GM23338 (cell line): ENCODE results near the gene CEBPZOS. TPM values are rescaled to one million over a fixed set of nuclear protein-coding genes. Genes with fewer than 3 reads are reported as not detected.

Source experiments
- ATAC-seq: fragments of 200-7000 bp; cut with Tn5 transposase; 3 replicates; pipeline ENCODE4 v1.9.1; 2020
- DNase-seq: peaks from one replicate; pipeline ENCODE4 v3.0.0-alpha.2; 2015; ENCODE audit warnings: low spot score
- H2AFZ ChIP-seq: fragments of 200-600 bp; sonication (generic); 2 replicates; pipeline ENCODE4 v1.8.0; 2016; ENCODE audit warnings: antibody characterized with exemption, mild to moderate bottlenecking, moderate library complexity
- H3F3A ChIP-seq: fragments of 200-600 bp; sonication (generic); replicated peaks from 2 replicates; pipeline ENCODE4 v1.8.0; 2017; ENCODE audit warnings: antibody characterized with exemption, mixed run types, low read depth
- H3K27ac ChIP-seq: fragments of 200-600 bp; sonication (generic); 2 replicates; pipeline ENCODE4 v1.6.1; 2016; ENCODE audit warnings: low read depth
- H3K27me3 ChIP-seq: fragments of 200-600 bp; sonication (generic); 2 replicates; pipeline ENCODE4 v1.8.0; 2016; ENCODE audit warnings: mild to moderate bottlenecking, mixed run types, moderate library complexity; ENCODE audit not compliant: insufficient read depth
- H3K36me3 ChIP-seq: fragments of 200-600 bp; sonication (generic); 2 replicates; pipeline ENCODE4 v1.8.0; 2016; ENCODE audit warnings: mild to moderate bottlenecking; ENCODE audit not compliant: insufficient read depth
- H3K4me1 ChIP-seq: fragments of 200-600 bp; sonication (generic); 2 replicates; pipeline ENCODE4 v1.8.0; 2016; ENCODE audit warnings: mild to moderate bottlenecking, moderate library complexity; ENCODE audit not compliant: insufficient read depth
- H3K4me2 ChIP-seq: fragments of 200-600 bp; sonication (generic); 2 replicates; pipeline ENCODE4 v1.7.1; 2017; ENCODE audit warnings: mixed run types
- H3K4me3 ChIP-seq: fragments of 200-600 bp; sonication (generic); 2 replicates; pipeline ENCODE4 v1.6.1; 2016; ENCODE audit warnings: mixed run types
- H3K79me2 ChIP-seq: fragments of 200-600 bp; sonication (generic); replicated peaks from 2 replicates; pipeline ENCODE4 v1.8.0; 2017; ENCODE audit warnings: mild to moderate bottlenecking; ENCODE audit not compliant: insufficient read depth
- H3K9me2 ChIP-seq: fragments of 200-600 bp; sonication (generic); 2 replicates; pipeline ENCODE4 v1.8.0; 2017; ENCODE audit not compliant: insufficient read depth
- H4K20me1 ChIP-seq: fragments of 200-600 bp; sonication (generic); replicated peaks from 2 replicates; pipeline ENCODE4 v1.8.0; 2017; ENCODE audit warnings: mild to moderate bottlenecking; ENCODE audit not compliant: insufficient read depth
- H3K27ac Mint-ChIP-seq: 2 replicates; pipeline ENCODE4 v1.8.0; 2020; ENCODE audit warnings: inconsistent platforms, mild to moderate bottlenecking, moderate library complexity, mixed read lengths
- H3K27me3 Mint-ChIP-seq: 3 replicates; pipeline ENCODE4 v1.8.0; 2022; ENCODE audit warnings: low read depth, mild to moderate bottlenecking, moderate library complexity, mixed read lengths, inconsistent platforms; ENCODE audit not compliant: insufficient read depth, poor library complexity
- H3K36me3 Mint-ChIP-seq: 3 replicates; pipeline ENCODE4 v1.8.0; 2021; ENCODE audit warnings: low read depth, mild to moderate bottlenecking, inconsistent platforms, moderate library complexity, mixed read lengths
- H3K4me1 Mint-ChIP-seq: 3 replicates; pipeline ENCODE4 v1.8.0; 2020; ENCODE audit warnings: mild to moderate bottlenecking, inconsistent platforms, mixed read lengths
- H3K4me3 Mint-ChIP-seq: 3 replicates; pipeline ENCODE4 v1.8.0; 2021; ENCODE audit warnings: moderate library complexity, mild to moderate bottlenecking, inconsistent platforms, mixed read lengths
- H3K9me3 Mint-ChIP-seq: 3 replicates; pipeline ENCODE4 v1.8.0; 2020; ENCODE audit warnings: moderate library complexity, mild to moderate bottlenecking, inconsistent platforms, mixed read lengths
- CREB1 ChIP-seq: fragments of 250-450 bp; sonication (Bioruptor Pico); IDR thresholded peaks from 2 replicates; pipeline ENCODE4 v1.5.0; 2020; ENCODE audit warnings: low read depth, mild to moderate bottlenecking, moderate library complexity
- EZH2 ChIP-seq: fragments of 200-600 bp; sonication (generic); IDR thresholded peaks from one replicate; pipeline ENCODE4 v1.8.0; 2017; ENCODE audit warnings: antibody characterized with exemption, mild to moderate bottlenecking, low read depth; ENCODE audit not compliant: unreplicated experiment
- EZH2phosphoT487 ChIP-seq: fragments of 200-600 bp; sonication (generic); IDR thresholded peaks from one replicate; pipeline ENCODE4 v1.8.1; 2018; ENCODE audit warnings: antibody characterized with exemption; ENCODE audit not compliant: unreplicated experiment
- JUNB ChIP-seq: IDR thresholded peaks from one replicate; pipeline ENCODE4 v1.6.1; 2016; ENCODE audit warnings: antibody characterized with exemption; ENCODE audit not compliant: unreplicated experiment
- NANOG ChIP-seq: IDR thresholded peaks from 2 replicates; pipeline ENCODE4 v1.6.1; 2016; ENCODE audit warnings: antibody characterized with exemption, borderline replicate concordance
- POLR2AphosphoS5 ChIP-seq: IDR thresholded peaks from 2 replicates; pipeline ENCODE4 v1.6.1; 2016; ENCODE audit warnings: antibody characterized with exemption, low read depth
- STAT1 ChIP-seq: IDR thresholded peaks from one replicate; pipeline ENCODE4 v1.6.1; 2016; ENCODE audit warnings: antibody characterized with exemption; ENCODE audit not compliant: unreplicated experiment
- ZNF114 ChIP-seq: fragments of 250-450 bp; sonication (Bioruptor Pico); IDR thresholded peaks from 2 replicates; pipeline ENCODE4 v1.5.0; 2020; ENCODE audit warnings: mild to moderate bottlenecking, moderate library complexity
- ZNF331 ChIP-seq: fragments of 250-450 bp; sonication (Bioruptor Pico); IDR thresholded peaks from 2 replicates; pipeline ENCODE4 v1.5.0; 2020; ENCODE audit warnings: low read depth, mild to moderate bottlenecking, moderate library complexity
- polyA plus RNA-seq: library from polyadenylated mRNA; unstranded; fragments of >200 nt; fragmentation: Nextera tagmentation; extraction: Ambion mirVana; gene quantifications from 2 replicates; pipeline ENCODE4 v1.2.1, GENCODE V29; 2016
- total RNA-seq: library from RNA; depleted of rRNA; stranded (reverse); fragments of >200 nt; shearing (Covaris generic); gene quantifications from 2 replicates; pipeline ENCODE4 v1.2.3, GENCODE V29; 2014
- TF ChIP-seq, protein P1 (sequence below): fragments of 250-450 bp; sonication (Bioruptor Pico); IDR thresholded peaks from 2 replicates; pipeline ENCODE4 v1.5.0; 2020; ENCODE audit warnings: mild to moderate bottlenecking, moderate library complexity
- TF ChIP-seq, protein P2 (sequence below), 2 experiments: fragments of 200-600 bp in 1 of 2; sonication (generic) in 1 of 2; conservative IDR thresholded peaks; 2 replicates each; pipeline versions ENCODE4 v1.5.1 to v1.6.1; 2016 to 2017; ENCODE audit warnings: antibody characterized with exemption in 2 of 2, low read depth in 2 of 2, mild to moderate bottlenecking in 2 of 2, moderate library complexity in 1 of 2
- TF ChIP-seq, protein P3 (sequence below): IDR thresholded peaks from 2 replicates; pipeline ENCODE4 v1.6.1; 2016; ENCODE audit warnings: antibody characterized with exemption
- TF ChIP-seq, protein P4 (sequence below): IDR thresholded peaks from one replicate; pipeline ENCODE4 v1.6.1; 2018; ENCODE audit warnings: antibody characterized with exemption; ENCODE audit not compliant: unreplicated experiment

CEBPZOS gene
- total and polyA plus RNA-seq, 2 experiments from 2014 or later, result 83.6 to 191 TPM

DNA sequence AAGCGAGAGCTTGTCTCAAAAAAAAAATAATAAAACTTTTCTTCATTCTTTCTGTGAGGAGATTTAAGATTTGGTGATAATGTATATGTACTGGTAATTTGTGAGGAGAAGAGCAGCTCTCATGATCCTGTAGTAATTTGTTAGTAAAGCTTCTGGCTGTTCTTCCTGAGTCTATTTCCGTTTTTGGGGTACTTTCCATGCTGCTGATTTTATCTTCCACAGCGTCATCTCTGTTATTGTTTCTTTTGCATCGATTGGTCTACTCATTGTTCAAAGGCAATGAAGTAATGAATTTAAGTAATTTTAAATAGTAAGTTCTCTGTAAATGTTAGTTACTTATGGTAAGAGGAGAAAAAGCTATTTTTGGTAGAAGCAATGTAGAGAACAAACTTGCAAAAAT lies 47.1 kb downstream of the CEBPZOS start:
- Mint-ChIP-seq H3K36me3 (peaks cover 89% of the 10 kb centered on the region), H3K4me3 (no peak overlapping the region), H3K9me3 (no peaks in the 10 kb centered on the region), H3K27me3 (no peaks in the 10 kb centered on the region), H3K27ac (no peak overlapping the region), H3K4me1 (no peaks in the 10 kb centered on the region)
- ATAC-seq, result no peak
- no peak for DNase-seq
- Histone ChIP-seq H3K4me2 (no peak overlapping the region), H3K4me1 (no peaks in the 10 kb centered on the region), H3K27ac (peak overlapping the region; percentile 17; the same call in 1 of the 2 replicates), H3K36me3 (peaks cover 87% of the 10 kb centered on the region), H3K27me3 (no peaks in the 10 kb centered on the region), H3K4me3 (no peak overlapping the region), H4K20me1 (no peaks in the 10 kb centered on the region), H3F3A (peaks cover 6% of the 10 kb centered on the region), H3K9me2 (no peaks in the 10 kb centered on the region), H2AFZ (no peak overlapping the region), H3K79me2 (peaks cover 7% of the 10 kb centered on the region; the same call in 1 of the 2 replicates)
- no peak for TF ChIP-seq JUNB
- TF ChIP-seq ZNF331 (CRISPR knock-in tag), result no peak
- TF ChIP-seq POLR2AphosphoS5, result no peak
- TF ChIP-seq, protein P1, sequence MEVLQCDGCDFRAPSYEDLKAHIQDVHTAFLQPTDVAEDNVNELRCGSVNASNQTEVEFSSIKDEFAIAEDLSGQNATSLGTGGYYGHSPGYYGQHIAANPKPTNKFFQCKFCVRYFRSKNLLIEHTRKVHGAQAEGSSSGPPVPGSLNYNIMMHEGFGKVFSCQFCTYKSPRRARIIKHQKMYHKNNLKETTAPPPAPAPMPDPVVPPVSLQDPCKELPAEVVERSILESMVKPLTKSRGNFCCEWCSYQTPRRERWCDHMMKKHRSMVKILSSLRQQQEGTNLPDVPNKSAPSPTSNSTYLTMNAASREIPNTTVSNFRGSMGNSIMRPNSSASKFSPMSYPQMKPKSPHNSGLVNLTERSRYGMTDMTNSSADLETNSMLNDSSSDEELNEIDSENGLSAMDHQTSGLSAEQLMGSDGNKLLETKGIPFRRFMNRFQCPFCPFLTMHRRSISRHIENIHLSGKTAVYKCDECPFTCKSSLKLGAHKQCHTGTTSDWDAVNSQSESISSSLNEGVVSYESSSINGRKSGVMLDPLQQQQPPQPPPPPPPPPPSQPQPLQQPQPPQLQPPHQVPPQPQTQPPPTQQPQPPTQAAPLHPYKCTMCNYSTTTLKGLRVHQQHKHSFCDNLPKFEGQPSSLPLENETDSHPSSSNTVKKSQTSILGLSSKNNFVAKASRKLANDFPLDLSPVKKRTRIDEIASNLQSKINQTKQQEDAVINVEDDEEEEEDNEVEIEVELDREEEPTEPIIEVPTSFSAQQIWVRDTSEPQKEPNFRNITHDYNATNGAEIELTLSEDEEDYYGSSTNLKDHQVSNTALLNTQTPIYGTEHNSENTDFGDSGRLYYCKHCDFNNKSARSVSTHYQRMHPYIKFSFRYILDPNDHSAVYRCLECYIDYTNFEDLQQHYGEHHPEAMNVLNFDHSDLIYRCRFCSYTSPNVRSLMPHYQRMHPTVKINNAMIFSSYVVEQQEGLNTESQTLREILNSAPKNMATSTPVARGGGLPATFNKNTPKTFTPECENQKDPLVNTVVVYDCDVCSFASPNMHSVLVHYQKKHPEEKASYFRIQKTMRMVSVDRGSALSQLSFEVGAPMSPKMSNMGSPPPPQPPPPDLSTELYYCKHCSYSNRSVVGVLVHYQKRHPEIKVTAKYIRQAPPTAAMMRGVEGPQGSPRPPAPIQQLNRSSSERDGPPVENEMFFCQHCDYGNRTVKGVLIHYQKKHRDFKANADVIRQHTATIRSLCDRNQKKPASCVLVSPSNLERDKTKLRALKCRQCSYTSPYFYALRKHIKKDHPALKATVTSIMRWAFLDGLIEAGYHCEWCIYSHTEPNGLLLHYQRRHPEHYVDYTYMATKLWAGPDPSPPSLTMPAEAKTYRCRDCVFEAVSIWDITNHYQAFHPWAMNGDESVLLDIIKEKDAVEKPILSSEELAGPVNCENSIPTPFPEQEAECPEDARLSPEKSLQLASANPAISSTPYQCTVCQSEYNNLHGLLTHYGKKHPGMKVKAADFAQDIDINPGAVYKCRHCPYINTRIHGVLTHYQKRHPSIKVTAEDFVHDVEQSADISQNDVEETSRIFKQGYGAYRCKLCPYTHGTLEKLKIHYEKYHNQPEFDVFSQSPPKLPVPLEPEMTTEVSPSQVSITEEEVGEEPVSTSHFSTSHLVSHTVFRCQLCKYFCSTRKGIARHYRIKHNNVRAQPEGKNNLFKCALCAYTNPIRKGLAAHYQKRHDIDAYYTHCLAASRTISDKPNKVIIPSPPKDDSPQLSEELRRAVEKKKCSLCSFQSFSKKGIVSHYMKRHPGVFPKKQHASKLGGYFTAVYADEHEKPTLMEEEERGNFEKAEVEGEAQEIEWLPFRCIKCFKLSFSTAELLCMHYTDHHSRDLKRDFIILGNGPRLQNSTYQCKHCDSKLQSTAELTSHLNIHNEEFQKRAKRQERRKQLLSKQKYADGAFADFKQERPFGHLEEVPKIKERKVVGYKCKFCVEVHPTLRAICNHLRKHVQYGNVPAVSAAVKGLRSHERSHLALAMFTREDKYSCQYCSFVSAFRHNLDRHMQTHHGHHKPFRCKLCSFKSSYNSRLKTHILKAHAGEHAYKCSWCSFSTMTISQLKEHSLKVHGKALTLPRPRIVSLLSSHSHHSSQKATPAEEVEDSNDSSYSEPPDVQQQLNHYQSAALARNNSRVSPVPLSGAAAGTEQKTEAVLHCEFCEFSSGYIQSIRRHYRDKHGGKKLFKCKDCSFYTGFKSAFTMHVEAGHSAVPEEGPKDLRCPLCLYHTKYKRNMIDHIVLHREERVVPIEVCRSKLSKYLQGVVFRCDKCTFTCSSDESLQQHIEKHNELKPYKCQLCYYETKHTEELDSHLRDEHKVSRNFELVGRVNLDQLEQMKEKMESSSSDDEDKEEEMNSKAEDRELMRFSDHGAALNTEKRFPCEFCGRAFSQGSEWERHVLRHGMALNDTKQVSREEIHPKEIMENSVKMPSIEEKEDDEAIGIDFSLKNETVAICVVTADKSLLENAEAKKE (CRISPR knock-in tag), result no peak
- TF ChIP-seq NANOG, result no peak
- TF ChIP-seq EZH2, result no peak
- TF ChIP-seq, protein P2, sequence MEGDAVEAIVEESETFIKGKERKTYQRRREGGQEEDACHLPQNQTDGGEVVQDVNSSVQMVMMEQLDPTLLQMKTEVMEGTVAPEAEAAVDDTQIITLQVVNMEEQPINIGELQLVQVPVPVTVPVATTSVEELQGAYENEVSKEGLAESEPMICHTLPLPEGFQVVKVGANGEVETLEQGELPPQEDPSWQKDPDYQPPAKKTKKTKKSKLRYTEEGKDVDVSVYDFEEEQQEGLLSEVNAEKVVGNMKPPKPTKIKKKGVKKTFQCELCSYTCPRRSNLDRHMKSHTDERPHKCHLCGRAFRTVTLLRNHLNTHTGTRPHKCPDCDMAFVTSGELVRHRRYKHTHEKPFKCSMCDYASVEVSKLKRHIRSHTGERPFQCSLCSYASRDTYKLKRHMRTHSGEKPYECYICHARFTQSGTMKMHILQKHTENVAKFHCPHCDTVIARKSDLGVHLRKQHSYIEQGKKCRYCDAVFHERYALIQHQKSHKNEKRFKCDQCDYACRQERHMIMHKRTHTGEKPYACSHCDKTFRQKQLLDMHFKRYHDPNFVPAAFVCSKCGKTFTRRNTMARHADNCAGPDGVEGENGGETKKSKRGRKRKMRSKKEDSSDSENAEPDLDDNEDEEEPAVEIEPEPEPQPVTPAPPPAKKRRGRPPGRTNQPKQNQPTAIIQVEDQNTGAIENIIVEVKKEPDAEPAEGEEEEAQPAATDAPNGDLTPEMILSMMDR (conservative IDR thresholded peaks at IDR 0.05; ENCODE audit: low read depth in 2 of 2), result no peak
- TF ChIP-seq, protein P3, sequence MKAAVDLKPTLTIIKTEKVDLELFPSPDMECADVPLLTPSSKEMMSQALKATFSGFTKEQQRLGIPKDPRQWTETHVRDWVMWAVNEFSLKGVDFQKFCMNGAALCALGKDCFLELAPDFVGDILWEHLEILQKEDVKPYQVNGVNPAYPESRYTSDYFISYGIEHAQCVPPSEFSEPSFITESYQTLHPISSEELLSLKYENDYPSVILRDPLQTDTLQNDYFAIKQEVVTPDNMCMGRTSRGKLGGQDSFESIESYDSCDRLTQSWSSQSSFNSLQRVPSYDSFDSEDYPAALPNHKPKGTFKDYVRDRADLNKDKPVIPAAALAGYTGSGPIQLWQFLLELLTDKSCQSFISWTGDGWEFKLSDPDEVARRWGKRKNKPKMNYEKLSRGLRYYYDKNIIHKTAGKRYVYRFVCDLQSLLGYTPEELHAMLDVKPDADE, result no peak
- no peak for TF ChIP-seq CREB1
- no peak for TF ChIP-seq EZH2phosphoT487
- no peak for TF ChIP-seq ZNF114
- TF ChIP-seq, protein P4, sequence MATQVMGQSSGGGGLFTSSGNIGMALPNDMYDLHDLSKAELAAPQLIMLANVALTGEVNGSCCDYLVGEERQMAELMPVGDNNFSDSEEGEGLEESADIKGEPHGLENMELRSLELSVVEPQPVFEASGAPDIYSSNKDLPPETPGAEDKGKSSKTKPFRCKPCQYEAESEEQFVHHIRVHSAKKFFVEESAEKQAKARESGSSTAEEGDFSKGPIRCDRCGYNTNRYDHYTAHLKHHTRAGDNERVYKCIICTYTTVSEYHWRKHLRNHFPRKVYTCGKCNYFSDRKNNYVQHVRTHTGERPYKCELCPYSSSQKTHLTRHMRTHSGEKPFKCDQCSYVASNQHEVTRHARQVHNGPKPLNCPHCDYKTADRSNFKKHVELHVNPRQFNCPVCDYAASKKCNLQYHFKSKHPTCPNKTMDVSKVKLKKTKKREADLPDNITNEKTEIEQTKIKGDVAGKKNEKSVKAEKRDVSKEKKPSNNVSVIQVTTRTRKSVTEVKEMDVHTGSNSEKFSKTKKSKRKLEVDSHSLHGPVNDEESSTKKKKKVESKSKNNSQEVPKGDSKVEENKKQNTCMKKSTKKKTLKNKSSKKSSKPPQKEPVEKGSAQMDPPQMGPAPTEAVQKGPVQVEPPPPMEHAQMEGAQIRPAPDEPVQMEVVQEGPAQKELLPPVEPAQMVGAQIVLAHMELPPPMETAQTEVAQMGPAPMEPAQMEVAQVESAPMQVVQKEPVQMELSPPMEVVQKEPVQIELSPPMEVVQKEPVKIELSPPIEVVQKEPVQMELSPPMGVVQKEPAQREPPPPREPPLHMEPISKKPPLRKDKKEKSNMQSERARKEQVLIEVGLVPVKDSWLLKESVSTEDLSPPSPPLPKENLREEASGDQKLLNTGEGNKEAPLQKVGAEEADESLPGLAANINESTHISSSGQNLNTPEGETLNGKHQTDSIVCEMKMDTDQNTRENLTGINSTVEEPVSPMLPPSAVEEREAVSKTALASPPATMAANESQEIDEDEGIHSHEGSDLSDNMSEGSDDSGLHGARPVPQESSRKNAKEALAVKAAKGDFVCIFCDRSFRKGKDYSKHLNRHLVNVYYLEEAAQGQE, result no peak
- TF ChIP-seq STAT1, result no peak
